ENCODE data around the gene GTPBP6. TPM values are rescaled to one million over a fixed set of nuclear protein-coding genes. Genes with fewer than 3 reads are reported as not detected.

Gene GTPBP6
- total and polyA plus RNA-seq, 12 donors: 5.3 to 57.1 (median 38.1) TPM

GRCh38 chrX:316351-317325 lies 2.0 kb downstream of the GTPBP6 start:
- no peak overlapping the region for H3K27ac ChIP-seq
- intact Hi-C loops (cut with DNase I): no loop called here
- WGBS, 4 donors: 93 to 95% (median 94%) methylated on average over 22 to 50 of the region's 50 CpGs

GRCh38 chrX:314781-315595 lies 3.6 kb downstream of the GTPBP6 start:
- Histone ChIP-seq H3K4me3 (no peak overlapping the region), H3K36me3 (replicated peaks in 1 of 2) (peaks cover 0 to 39% of the 10 kb centered on the region in 2 donors), H3K27me3 (no peaks in the 10 kb centered on the region), H3K4me1 (replicated peaks in 1 of 2) (peaks cover 5 to 9% of the 10 kb centered on the region in 2 donors), H3K9me3 (replicated peaks in 1 of 3) (no peaks in the 10 kb centered on the region), H3K27ac (no peak overlapping the region)
- TF ChIP-seq CTCF (IDR thresholded peaks at IDR 0.05) (no peak), POLR2A (IDR thresholded peaks at IDR 0.05) (no peak)
- intact Hi-C loops (cut with DNase I): no loop called here
- peak in 1 of 7 donors; percentile 15 for DNase-seq
- 90 to 92% (median 91%) methylated on average over 23 to 51 of the region's 51 CpGs for WGBS, 4 donors

More at GRCh38 chrX:316351-317325, 2.0 kb downstream of the GTPBP6 start:
- TF ChIP-seq POLR2A (IDR thresholded peaks at IDR 0.05): no peak
- TF ChIP-seq CTCF (IDR thresholded peaks at IDR 0.05): no peak
- H3K9me3 ChIP-seq (replicated peaks in 1 of 3): no peaks in the 10 kb centered on the region
- DNase-seq: peak in 1 of 7 donors; percentile 24
- H3K36me3 ChIP-seq (replicated peaks in 1 of 2): peaks cover 0 to 29% of the 10 kb centered on the region in 2 donors
- no peak overlapping the region for H3K4me3 ChIP-seq
- no peaks in the 10 kb centered on the region for H3K27me3 ChIP-seq
- peaks cover 12 to 15% of the 10 kb centered on the region in 2 donors for H3K4me1 ChIP-seq (replicated peaks in 1 of 2)

DNA sequence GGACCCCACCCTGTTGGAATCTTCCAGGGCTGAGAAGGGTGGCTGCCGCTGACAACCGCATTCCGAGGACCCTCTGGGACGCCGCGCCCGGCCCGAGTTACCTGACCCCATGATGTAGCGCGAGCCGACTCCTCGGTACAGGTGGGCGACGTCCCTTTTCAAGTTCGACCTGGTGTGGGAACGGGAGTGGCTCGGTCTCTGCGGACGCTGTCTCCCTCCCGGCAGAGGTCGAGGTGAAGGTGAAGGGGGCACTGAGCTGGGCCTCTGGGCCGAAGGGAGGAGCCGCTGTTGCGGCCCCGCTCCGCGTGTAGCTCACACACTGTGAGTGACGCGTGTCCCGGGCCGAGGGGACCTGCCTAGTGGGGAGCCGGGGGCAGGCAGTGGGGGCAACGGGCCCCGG lies 4.5 kb downstream of the GTPBP6 start:
- TF ChIP-seq CTCF (IDR thresholded peaks at IDR 0.05) (no peak), POLR2A (IDR thresholded peaks at IDR 0.05) (no peak)
- Histone ChIP-seq H3K27ac (no peak overlapping the region), H3K27me3 (no peaks in the 10 kb centered on the region), H3K4me1 (replicated peaks in 1 of 2) (peaks cover 0 to 3% of the 10 kb centered on the region in 2 donors), H3K36me3 (replicated peaks in 1 of 2) (peaks cover 0 to 39% of the 10 kb centered on the region in 2 donors), H3K9me3 (replicated peaks in 1 of 3) (no peaks in the 10 kb centered on the region), H3K4me3 (no peak overlapping the region)
- DNase-seq: peak in 1 of 7 donors; percentile 5
- 96 to 98% (median 97%) methylated on average over 10 to 34 of the region's 34 CpGs for WGBS, 4 donors
- intact Hi-C loops (cut with DNase I): no loop called here

- WGBS, 4 donors: 92 to 98% (median 96%) methylated on average over 8 of the region's 8 CpGs
- TF ChIP-seq CTCF (IDR thresholded peaks at IDR 0.05) (no peak), POLR2A (IDR thresholded peaks at IDR 0.05) (no peak)
- H3K4me1 ChIP-seq (replicated peaks in 1 of 2): peaks cover 0 to 3% of the 10 kb centered on the region in 2 donors
- peaks cover 0 to 39% of the 10 kb centered on the region in 2 donors for H3K36me3 ChIP-seq (replicated peaks in 1 of 2)
- DNase-seq: no peak
- H3K27me3 ChIP-seq: no peaks in the 10 kb centered on the region
- no peak overlapping the region for H3K4me3 ChIP-seq
- no peak overlapping the region for H3K27ac ChIP-seq
- no peaks in the 10 kb centered on the region for H3K9me3 ChIP-seq (replicated peaks in 1 of 3)
- intact Hi-C loops (cut with DNase I): no loop called here
Measured at GRCh38 chrX:313546-313945, 5.0 kb downstream of the GTPBP6 start.

Data from adrenal gland (tissue), 12 donors.